HEK293 (cell line): ENCODE measurements around the gene SPINK4.

Source experiments
- MYNN ChIP-seq: fragments of 450-650 bp; formaldehyde crosslinking; IDR thresholded peaks from 2 replicates; pipeline ENCODE4 v1.5.1; 2016; ENCODE audit warnings: missing biosample characterization, missing genetic modification characterization, borderline replicate concordance
- MZF1 ChIP-seq: fragments of 450-650 bp; formaldehyde crosslinking; IDR thresholded peaks from 2 replicates; pipeline ENCODE4 v1.5.1; 2017; ENCODE audit warnings: missing biosample characterization, missing genetic modification characterization, borderline replicate concordance
- TCF7L2 ChIP-seq: IDR thresholded peaks from 2 replicates; pipeline ENCODE4 v1.6.1; 2011; ENCODE audit warnings: low read depth, mild to moderate bottlenecking, inconsistent platforms, low read length, moderate library complexity, borderline replicate concordance
- ZNF558 ChIP-seq: fragments of 450-650 bp; formaldehyde crosslinking; IDR thresholded peaks from 2 replicates; pipeline ENCODE4 v1.5.1; 2016; ENCODE audit warnings: missing biosample characterization, missing genetic modification characterization
- TF ChIP-seq, protein P1 (sequence below): fragments of 450-650 bp; formaldehyde crosslinking; IDR thresholded peaks from 2 replicates; pipeline ENCODE4 v1.5.1; 2016; ENCODE audit warnings: missing biosample characterization, missing genetic modification characterization
- TF ChIP-seq, protein P2 (sequence below): fragments of 450-650 bp; formaldehyde crosslinking; IDR thresholded peaks from 2 replicates; pipeline ENCODE4 v1.5.1; 2016; ENCODE audit warnings: missing biosample characterization, missing genetic modification characterization

- TF ChIP-seq MZF1 (tag by site-specific recombination) (no peak), MYNN (no peak), TCF7L2 (no peak), ZNF558 (tag by site-specific recombination) (no peak)
- TF ChIP-seq, protein P1, sequence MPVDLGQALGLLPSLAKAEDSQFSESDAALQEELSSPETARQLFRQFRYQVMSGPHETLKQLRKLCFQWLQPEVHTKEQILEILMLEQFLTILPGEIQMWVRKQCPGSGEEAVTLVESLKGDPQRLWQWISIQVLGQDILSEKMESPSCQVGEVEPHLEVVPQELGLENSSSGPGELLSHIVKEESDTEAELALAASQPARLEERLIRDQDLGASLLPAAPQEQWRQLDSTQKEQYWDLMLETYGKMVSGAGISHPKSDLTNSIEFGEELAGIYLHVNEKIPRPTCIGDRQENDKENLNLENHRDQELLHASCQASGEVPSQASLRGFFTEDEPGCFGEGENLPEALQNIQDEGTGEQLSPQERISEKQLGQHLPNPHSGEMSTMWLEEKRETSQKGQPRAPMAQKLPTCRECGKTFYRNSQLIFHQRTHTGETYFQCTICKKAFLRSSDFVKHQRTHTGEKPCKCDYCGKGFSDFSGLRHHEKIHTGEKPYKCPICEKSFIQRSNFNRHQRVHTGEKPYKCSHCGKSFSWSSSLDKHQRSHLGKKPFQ (tag by site-specific recombination), result no peak
- TF ChIP-seq, protein P2, sequence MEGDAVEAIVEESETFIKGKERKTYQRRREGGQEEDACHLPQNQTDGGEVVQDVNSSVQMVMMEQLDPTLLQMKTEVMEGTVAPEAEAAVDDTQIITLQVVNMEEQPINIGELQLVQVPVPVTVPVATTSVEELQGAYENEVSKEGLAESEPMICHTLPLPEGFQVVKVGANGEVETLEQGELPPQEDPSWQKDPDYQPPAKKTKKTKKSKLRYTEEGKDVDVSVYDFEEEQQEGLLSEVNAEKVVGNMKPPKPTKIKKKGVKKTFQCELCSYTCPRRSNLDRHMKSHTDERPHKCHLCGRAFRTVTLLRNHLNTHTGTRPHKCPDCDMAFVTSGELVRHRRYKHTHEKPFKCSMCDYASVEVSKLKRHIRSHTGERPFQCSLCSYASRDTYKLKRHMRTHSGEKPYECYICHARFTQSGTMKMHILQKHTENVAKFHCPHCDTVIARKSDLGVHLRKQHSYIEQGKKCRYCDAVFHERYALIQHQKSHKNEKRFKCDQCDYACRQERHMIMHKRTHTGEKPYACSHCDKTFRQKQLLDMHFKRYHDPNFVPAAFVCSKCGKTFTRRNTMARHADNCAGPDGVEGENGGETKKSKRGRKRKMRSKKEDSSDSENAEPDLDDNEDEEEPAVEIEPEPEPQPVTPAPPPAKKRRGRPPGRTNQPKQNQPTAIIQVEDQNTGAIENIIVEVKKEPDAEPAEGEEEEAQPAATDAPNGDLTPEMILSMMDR, result no peak
Measured at GRCh38 chr9:33234511-33235467, 5.2 kb upstream of the SPINK4 start.
